Raji (cell line): ENCODE results near the gene CPSF3.

Experiments used
- POLR2A ChIP-seq: IDR thresholded peaks from 2 replicates; pipeline ENCODE4 v1.6.1; 2011; ENCODE audit warnings: low read depth, low read length, control low read depth; ENCODE audit not compliant: insufficient read depth

CPSF3 gene

DNA sequence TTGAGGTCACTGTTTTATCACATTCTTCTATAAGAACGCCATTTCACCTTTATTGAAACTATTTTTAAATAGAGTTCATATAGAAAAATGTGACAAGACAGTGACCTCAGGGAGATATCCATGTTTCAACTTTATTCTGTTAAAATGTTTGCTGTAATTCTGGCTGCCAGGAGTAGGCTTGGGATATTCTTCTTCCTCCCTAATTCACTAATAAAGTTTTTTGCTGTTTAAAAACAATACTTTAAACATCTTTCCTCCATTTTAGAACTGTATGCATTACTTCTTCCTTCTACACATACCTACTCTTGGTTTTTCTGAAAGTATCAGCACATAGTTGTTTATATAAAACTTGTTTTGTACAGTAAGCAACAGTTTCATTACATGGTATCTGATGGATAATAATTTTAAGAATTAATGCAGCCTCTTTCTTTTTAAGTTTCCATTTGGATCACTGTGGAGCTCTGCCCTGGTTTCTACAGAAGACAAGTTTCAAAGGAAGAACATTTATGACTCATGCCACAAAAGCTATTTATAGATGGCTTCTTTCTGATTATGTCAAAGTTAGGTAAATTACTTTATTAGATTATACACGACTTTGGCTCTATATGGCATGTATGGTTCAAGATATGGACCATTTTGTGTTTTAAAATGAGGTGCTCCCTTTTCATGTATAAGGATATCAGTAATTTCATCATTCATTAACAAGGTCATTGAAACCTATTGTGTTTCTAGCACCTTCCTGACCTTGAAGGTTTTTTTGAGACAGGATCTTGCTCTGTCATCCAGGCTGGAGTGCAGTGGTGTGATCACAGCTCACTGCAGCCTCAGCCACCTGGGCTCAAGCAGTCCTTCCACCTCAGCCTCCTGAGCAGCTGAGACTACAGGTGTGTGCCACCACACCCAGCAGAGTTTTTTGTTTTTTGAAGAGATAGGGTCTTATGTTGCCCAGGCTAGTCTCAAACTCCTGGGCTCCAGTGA is 7.2 kb downstream of the CPSF3 start:
- no peak for TF ChIP-seq POLR2A

DNA sequence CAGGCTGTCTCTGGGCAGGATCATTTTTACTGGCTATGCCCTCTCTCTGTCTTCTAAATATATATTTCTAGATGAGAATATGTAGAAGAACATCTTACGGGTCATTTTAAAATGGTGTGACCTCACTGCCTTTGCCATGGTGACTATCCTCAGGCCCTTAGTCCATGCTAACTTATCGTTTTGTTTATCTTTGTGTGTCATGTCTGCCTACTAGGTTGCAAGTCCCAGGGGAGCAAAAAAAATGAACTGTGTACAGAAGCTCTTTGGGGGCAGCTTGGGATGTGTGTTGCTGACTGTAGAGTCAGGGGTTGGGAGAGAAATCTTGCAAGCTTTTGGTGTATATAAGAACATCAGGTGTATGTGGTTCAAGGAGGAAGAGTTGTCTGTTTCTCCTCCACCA is 11.0 kb downstream of the CPSF3 start:
- no peak for TF ChIP-seq POLR2A

- TF ChIP-seq POLR2A = no peak
Observed at GRCh38 chr2:9439536-9439935, 16.1 kb downstream of the CPSF3 start.

- TF ChIP-seq POLR2A = no peak
Observed at GRCh38 chr2:9440058-9440727, 16.7 kb downstream of the CPSF3 start.

- TF ChIP-seq POLR2A = no peak
Observed at GRCh38 chr2:9441556-9441955, 18.1 kb downstream of the CPSF3 start.

- TF ChIP-seq POLR2A = no peak
Observed at GRCh38 chr2:9443526-9443925, 20.1 kb downstream of the CPSF3 start.

DNA sequence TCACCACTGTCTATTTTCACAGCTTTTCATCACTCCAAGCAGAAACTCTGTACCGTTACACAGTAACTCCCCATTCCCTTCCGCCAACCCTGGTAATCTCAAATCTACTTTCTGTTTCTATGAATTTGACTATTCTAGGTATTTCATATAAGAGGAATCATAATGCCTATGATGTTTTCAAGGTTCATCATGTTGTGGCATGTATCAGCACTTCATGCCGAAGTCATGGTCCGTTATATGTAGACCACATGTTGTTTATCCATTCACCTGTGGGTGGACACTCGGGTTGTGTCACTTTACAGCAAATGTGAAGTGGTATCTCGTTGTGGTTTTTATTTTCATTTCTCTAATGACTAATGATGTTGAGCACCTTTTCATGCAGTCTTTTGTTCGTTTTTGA is 21.6 kb downstream of the CPSF3 start:
- no peak for TF ChIP-seq POLR2A

DNA sequence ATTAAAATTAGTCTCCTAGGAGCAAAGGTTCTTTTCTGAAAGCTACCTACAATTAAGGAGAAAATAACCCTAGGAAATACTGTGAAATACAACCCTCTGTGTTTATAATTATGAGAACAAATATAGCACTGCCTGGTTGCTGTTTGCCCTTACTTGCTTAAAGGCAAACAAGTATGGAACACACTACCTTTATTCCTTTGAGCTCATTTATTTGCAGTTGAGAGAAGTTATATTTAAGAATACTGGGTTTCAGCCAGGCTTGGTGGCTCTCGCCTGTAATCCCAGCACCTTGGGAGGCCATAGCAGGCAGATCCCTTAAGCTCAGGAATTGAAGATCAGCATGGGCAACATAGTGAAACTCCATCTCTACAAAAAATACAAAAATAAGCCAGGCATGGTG is 27.8 kb downstream of the CPSF3 start:
- TF ChIP-seq POLR2A = no peak

- TF ChIP-seq POLR2A = no peak
Observed at GRCh38 chr2:9460441-9461017, 37.1 kb downstream of the CPSF3 start.

DNA sequence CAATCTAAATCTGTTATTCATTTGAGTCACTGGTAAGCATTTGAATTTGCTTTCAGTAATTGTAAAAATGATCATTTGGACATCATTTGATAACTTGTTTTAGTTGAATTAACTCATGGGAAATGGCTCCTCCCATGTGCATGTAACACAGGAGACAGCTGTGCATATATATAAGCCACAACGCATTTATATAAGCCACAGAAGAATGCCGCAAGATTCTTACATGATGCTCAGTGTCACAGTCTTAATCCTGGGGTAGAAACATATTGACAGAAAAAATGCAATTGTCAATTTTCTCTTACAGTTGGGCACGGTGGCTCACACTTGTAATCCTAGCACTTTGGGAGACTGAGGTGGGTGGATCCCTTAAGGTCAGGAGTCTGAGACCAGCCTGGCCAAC is 37.6 kb downstream of the CPSF3 start:
- TF ChIP-seq POLR2A = no peak

DNA sequence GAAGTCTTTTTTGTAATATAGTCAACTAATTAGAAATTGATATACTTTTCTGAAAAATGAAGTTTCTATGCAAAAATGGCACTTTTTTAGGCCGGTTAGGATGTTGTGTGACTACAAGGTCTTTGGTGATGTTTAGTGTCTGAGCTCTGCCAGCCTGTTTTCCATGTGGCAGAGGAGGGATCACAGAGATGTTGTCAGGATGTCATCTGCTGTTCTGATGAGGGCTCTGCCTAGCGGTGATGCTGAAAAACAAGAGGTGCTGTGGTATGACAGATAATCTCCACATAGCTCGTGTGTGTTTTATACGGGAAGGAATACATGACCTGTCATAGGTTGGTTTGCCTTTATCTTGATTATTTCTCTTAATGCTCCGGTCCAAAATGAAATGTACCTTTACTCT is 38.9 kb downstream of the CPSF3 start:
- TF ChIP-seq POLR2A = no peak

- TF ChIP-seq POLR2A = no peak
Observed at GRCh38 chr2:9462886-9463697, 39.6 kb downstream of the CPSF3 start.

GRCh38 chr2:9463698-9464034 is 40.2 kb downstream of the CPSF3 start:
- TF ChIP-seq POLR2A = no peak

GRCh38 chr2:9465170-9465569 is 41.7 kb downstream of the CPSF3 start:
- no peak for TF ChIP-seq POLR2A

DNA sequence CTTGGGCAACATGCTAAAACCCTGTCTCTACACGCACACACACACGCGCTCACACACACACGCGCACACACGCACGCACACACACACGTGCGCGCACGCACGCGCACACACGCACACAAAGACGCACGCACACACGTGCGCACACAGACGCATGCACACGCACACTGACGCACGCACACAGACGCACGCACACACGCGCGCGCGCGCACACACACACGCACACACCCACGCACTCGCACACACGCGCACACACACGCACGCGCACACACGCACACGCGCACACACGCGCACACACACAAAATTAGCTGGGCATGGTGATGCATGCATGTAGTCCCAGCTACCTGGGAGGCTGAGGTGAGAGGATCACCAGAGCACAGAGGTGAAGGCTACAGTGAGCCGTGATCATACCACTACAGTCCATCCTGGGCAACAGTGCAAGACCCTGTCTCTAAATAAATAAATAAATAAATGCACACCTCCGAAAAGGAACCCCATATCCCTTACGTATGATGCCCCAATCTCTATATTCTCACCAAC is 42.8 kb downstream of the CPSF3 start:
- no peak for TF ChIP-seq POLR2A
